T-helper 22 cell (primary cell): ENCODE results near the gene CGNL1.

Source experiments
- DNase-seq: peaks from one replicate; pipeline ENCODE4 v3.0.0-alpha.2; 2020; ENCODE audit warnings: low read depth

Gene CGNL1

GRCh38 chr15:57575363-57575762 is 199.1 kb downstream of the CGNL1 start:
- no peak for DNase-seq

- DNase-seq, result no peak
Observed at GRCh38 chr15:57578288-57578900, 202.1 kb downstream of the CGNL1 start.

- no peak for DNase-seq
Observed at GRCh38 chr15:57580428-57580827, 204.1 kb downstream of the CGNL1 start.

- no peak for DNase-seq
Observed at GRCh38 chr15:57580866-57581265, 204.6 kb downstream of the CGNL1 start.

- no peak for DNase-seq
Observed at GRCh38 chr15:57582090-57582489, 205.8 kb downstream of the CGNL1 start.

- DNase-seq, result no peak
Observed at GRCh38 chr15:57583282-57583681, 207.0 kb downstream of the CGNL1 start.

GRCh38 chr15:57583720-57584119 is 207.4 kb downstream of the CGNL1 start:
- DNase-seq, result no peak

- DNase-seq, result no peak
Observed at GRCh38 chr15:57586661-57587424, 210.5 kb downstream of the CGNL1 start.

GRCh38 chr15:57589281-57589680 is 213.0 kb downstream of the CGNL1 start:
- no peak for DNase-seq

GRCh38 chr15:57589754-57590153 is 213.4 kb downstream of the CGNL1 start:
- no peak for DNase-seq

- DNase-seq, result no peak
Observed at GRCh38 chr15:57591237-57591821, 215.0 kb downstream of the CGNL1 start.

GRCh38 chr15:57591822-57592367 is 215.6 kb downstream of the CGNL1 start, which contains the start of gene MYZAP:
MYZAP (plus strand) TSS chr15:57591904; CDS start chr15:57592035, 131 bp downstream.
- no peak for DNase-seq

GRCh38 chr15:57592426-57592825 is 216.1 kb downstream of the CGNL1 start:
- DNase-seq, result no peak

- DNase-seq, result no peak
Observed at GRCh38 chr15:57592836-57593420, 216.6 kb downstream of the CGNL1 start.

GRCh38 chr15:57594479-57594878 is 218.2 kb downstream of the CGNL1 start:
- no peak for DNase-seq

GRCh38 chr15:57595011-57595866 is 218.9 kb downstream of the CGNL1 start:
- DNase-seq, result no peak

- DNase-seq, result no peak
Observed at GRCh38 chr15:57596301-57596855, 220.1 kb downstream of the CGNL1 start.

GRCh38 chr15:57596978-57597377 is 220.7 kb downstream of the CGNL1 start:
- DNase-seq, result no peak

GRCh38 chr15:57597431-57597830 is 221.1 kb downstream of the CGNL1 start:
- DNase-seq, result no peak

GRCh38 chr15:57598346-57598745 is 222.0 kb downstream of the CGNL1 start:
- DNase-seq, result no peak

GRCh38 chr15:57599296-57599810 is 223.0 kb downstream of the CGNL1 start:
- DNase-seq, result no peak
